Breast epithelium (tissue), 4 donors: ENCODE results near the gene SPTBN1. TPM values are rescaled to one million over a fixed set of nuclear protein-coding genes. Genes with fewer than 3 reads are reported as not detected.

Experiments used
- DNase-seq, 2 donors: peaks; one replicate each; pipeline ENCODE4 v3.0.0-alpha.2; 2019; ENCODE audit warnings: low spot score in 2 of 2
- H3K27ac ChIP-seq, 2 donors: fragments of 200-600 bp; sonication (generic) in 1 of 2; one replicate each; pipeline ENCODE4 v1.5.1; 2016 to 2019; ENCODE audit warnings: mild to moderate bottlenecking in 1 of 2
- H3K27me3 ChIP-seq, 2 donors: fragments of 200-600 bp; sonication (generic) in 1 of 2; one replicate each; pipeline versions ENCODE4 v1.5.1 to v1.6.0; 2017 to 2019; ENCODE audit warnings: control low read depth in 1 of 2, mild to moderate bottlenecking in 1 of 2
- H3K36me3 ChIP-seq: fragments of 200-600 bp; one replicate; pipeline ENCODE4 v1.5.1; 2019
- H3K4me1 ChIP-seq, 2 donors: fragments of 200-600 bp; sonication (generic); one replicate each; pipeline ENCODE4 v1.5.1; 2016 to 2019; ENCODE audit warnings: control low read depth in 1 of 2
- H3K4me3 ChIP-seq, 3 donors: fragments of 200-600 bp; sonication (generic); 1 replicate in 2 of 3; 2 replicates in 1 of 3; pipeline ENCODE4 v1.5.1; 2016 to 2019; ENCODE audit warnings: mild to moderate bottlenecking in 3 of 3, moderate library complexity in 2 of 3
- H3K9me3 ChIP-seq, 2 donors: fragments of 200-600 bp; sonication (generic) in 1 of 2; one replicate each; pipeline ENCODE4 v1.5.1; 2016 to 2019; ENCODE audit warnings: control low read depth in 1 of 2
- CTCF ChIP-seq, 3 donors: fragments of 450-650 bp; IDR thresholded peaks; one replicate each; pipeline ENCODE4 v1.5.1; 2016 to 2017; ENCODE audit warnings: antibody characterized with exemption in 3 of 3, mild to moderate bottlenecking in 3 of 3, moderate library complexity in 3 of 3
- POLR2A ChIP-seq: fragments of 450-650 bp; IDR thresholded peaks from one replicate; pipeline ENCODE4 v1.6.1; 2016; ENCODE audit warnings: antibody characterized with exemption, mild to moderate bottlenecking, moderate library complexity
- POLR2AphosphoS5 ChIP-seq, 3 donors: sonication (generic); formaldehyde crosslinking; IDR thresholded peaks; one replicate each; pipeline ENCODE4 v1.6.1; 2017; ENCODE audit warnings: antibody characterized with exemption in 3 of 3
- intact Hi-C: fragments of 100-400 bp; cut with DNase I; formaldehyde crosslinking; loops from one replicate; pipeline ENCODE4 v1.15.1; 2023; ENCODE audit warnings: low total_unique reads
- total RNA-seq, 3 donors: library from RNA; depleted of rRNA; stranded (reverse); fragments of >200 nt; gene quantifications; one replicate each; pipeline ENCODE4 v1.1.0, GENCODE V29; 2016

Gene SPTBN1
- total RNA-seq, 3 donors from 2014 or later: 223 to 1,216 (median 273) TPM

GRCh38 chr2:54618646-54619565, 162.8 kb downstream of the SPTBN1 start:
- intact Hi-C loops: no loop called here
- no peak for DNase-seq
- peaks cover 14% of the 10 kb centered on the region for H3K36me3 ChIP-seq
- H3K4me3 ChIP-seq: no peak overlapping the region
- peak overlapping the region; percentile 67 to 79 for H3K27ac ChIP-seq
- H3K27me3 ChIP-seq: no peaks in the 10 kb centered on the region
- H3K4me1 ChIP-seq: peaks cover 0 to 3% of the 10 kb centered on the region in 2 donors
- TF ChIP-seq CTCF (IDR thresholded peaks at IDR 0.05) (no peak), POLR2AphosphoS5 (IDR thresholded peaks at IDR 0.05) (no peak), POLR2A (no peak)
- no peaks in the 10 kb centered on the region for H3K9me3 ChIP-seq

DNA sequence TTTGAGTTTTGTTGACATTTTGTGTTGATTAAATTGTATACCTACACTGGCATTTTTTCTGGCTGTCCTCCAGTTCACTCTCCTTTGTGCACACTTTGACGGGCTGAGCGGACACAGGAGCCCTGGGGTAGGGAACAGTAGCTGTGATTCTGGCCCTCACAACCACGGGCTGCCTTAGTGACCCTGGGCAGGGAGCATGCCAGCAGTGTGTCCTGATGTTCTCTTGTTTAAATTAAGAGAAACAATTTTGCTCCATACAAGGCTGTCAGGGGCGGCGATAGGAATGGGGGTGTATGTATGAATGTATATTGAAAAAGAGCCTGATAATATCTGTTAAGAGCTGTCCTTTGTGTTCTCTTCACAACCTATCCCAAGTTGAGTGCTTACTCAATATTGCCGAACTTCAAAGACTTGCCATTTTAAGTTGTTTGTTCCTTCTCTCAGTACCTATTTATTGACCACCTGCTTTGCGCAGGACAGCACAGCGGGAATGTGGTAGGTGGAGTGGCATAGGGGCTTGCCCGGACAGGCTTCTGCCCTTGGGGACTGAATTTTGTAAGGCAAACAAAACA, 163.6 kb downstream of the SPTBN1 start:
- H3K4me1 ChIP-seq: peaks cover 0 to 3% of the 10 kb centered on the region in 2 donors
- H3K9me3 ChIP-seq: no peaks in the 10 kb centered on the region
- H3K27me3 ChIP-seq: no peaks in the 10 kb centered on the region
- peak overlapping the region; percentile 67 to 79 for H3K27ac ChIP-seq
- H3K36me3 ChIP-seq: peaks cover 15% of the 10 kb centered on the region
- intact Hi-C loops: no loop called here
- TF ChIP-seq POLR2AphosphoS5 (IDR thresholded peaks at IDR 0.05) (no peak), CTCF (IDR thresholded peaks at IDR 0.05) (no peak), POLR2A (no peak)
- no peak overlapping the region for H3K4me3 ChIP-seq
- no peak for DNase-seq

- no peak for DNase-seq
- Histone ChIP-seq H3K27ac (peak overlapping the region in 1 of 2 donors; percentile 19), H3K27me3 (no peaks in the 10 kb centered on the region), H3K9me3 (no peaks in the 10 kb centered on the region), H3K36me3 (peaks cover 17% of the 10 kb centered on the region), H3K4me1 (peaks cover 0 to 3% of the 10 kb centered on the region in 2 donors), H3K4me3 (no peak overlapping the region)
- intact Hi-C loops: no loop called here
- TF ChIP-seq POLR2A: no peak
- no peak for TF ChIP-seq POLR2AphosphoS5 (IDR thresholded peaks at IDR 0.05)
- no peak for TF ChIP-seq CTCF (IDR thresholded peaks at IDR 0.05)
These were observed 164.8 kb downstream of the SPTBN1 start for GRCh38 chr2:54620948-54621347.

DNA sequence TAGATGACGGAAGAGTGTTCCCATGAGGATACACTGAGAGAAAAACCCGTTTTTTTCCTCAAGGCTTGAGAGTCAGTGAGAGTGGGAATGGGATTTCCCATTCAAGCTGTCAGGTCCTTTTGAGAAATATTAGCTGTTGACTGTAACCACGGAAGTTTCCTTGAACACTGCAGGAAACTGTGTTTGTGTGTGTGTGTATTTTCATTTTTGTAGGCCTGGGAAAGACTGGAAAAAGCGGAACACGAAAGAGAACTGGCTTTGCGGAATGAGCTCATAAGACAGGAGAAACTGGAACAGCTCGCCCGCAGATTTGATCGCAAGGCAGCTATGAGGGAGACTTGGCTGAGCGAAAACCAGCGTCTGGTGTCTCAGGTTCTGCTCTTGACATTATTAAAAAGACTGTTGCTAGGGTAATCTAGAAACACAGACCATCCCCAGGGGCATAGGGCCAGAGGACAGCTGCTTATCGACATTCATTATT, 168.5 kb downstream of the SPTBN1 start:
- Histone ChIP-seq H3K27me3 (no peaks in the 10 kb centered on the region), H3K4me3 (no peak overlapping the region), H3K9me3 (no peaks in the 10 kb centered on the region), H3K27ac (no peak overlapping the region), H3K4me1 (no peaks in the 10 kb centered on the region), H3K36me3 (peaks cover 22% of the 10 kb centered on the region)
- DNase-seq: no peak
- intact Hi-C loops: no loop called here
- TF ChIP-seq POLR2AphosphoS5 (IDR thresholded peaks at IDR 0.05): no peak
- TF ChIP-seq CTCF (IDR thresholded peaks at IDR 0.05): no peak
- TF ChIP-seq POLR2A: no peak

DNA sequence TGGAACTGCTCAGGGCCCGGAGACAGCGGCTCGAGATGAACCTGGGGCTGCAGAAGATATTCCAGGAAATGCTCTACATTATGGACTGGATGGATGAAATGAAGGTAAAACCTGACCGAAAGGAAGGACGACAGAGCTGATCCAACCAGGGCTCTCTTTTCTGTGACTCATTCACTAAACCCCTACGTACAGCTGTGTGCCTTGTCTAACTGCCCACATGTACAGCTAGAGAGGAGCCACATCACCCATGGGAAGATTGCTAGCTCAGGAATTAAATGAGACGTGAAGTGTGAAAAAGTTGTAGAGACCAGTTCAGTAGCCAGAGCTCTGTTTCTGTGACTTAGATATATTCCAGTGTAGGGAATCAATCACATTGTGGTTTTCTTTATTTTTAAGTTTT, 170.0 kb downstream of the SPTBN1 start:
- no peak for DNase-seq
- no peak overlapping the region for H3K4me3 ChIP-seq
- peaks cover 24% of the 10 kb centered on the region for H3K36me3 ChIP-seq

More for the DNA sequence above, 170.0 kb downstream of the SPTBN1 start:
- no peak overlapping the region for H3K27ac ChIP-seq
- no peaks in the 10 kb centered on the region for H3K9me3 ChIP-seq
- no peaks in the 10 kb centered on the region for H3K27me3 ChIP-seq
- intact Hi-C loops: no loop called here
- TF ChIP-seq POLR2AphosphoS5 (IDR thresholded peaks at IDR 0.05) (no peak), POLR2A (no peak), CTCF (IDR thresholded peaks at IDR 0.05) (no peak)
- H3K4me1 ChIP-seq: no peaks in the 10 kb centered on the region
